AG10803 (cell line): ENCODE data around the gene VEGFB.
A peak's percentile ranks its signal among the peaks of the same experiment; 100 is the strongest.

ENCODE experiments used
- DNase-seq: peaks from one replicate; pipeline ENCODE4 v3.0.0; 2010; ENCODE audit warnings: low read depth
- H3K4me3 ChIP-seq: 2 replicates; pipeline ENCODE4 v1.5.1; 2011; ENCODE audit warnings: mild to moderate bottlenecking, low read length, control low read depth
- CTCF ChIP-seq: conservative IDR thresholded peaks from 2 replicates; pipeline ENCODE4 v1.5.1; 2011; ENCODE audit warnings: mild to moderate bottlenecking, low read length, control low read depth, inconsistent platforms

Gene VEGFB

GRCh38 chr11:64264371-64264852 lies 30.0 kb downstream of the VEGFB start:
- TF ChIP-seq CTCF, result no peak
- DNase-seq, result no peak
- H3K4me3 ChIP-seq, result no peak overlapping the region

GRCh38 chr11:64265176-64266160 lies 31.1 kb downstream of the VEGFB start:
- TF ChIP-seq CTCF, result no peak
- no peak for DNase-seq
- H3K4me3 ChIP-seq, result no peak overlapping the region

GRCh38 chr11:64266339-64266738 lies 32.0 kb downstream of the VEGFB start:
- no peak overlapping the region for H3K4me3 ChIP-seq
- DNase-seq, result no peak
- no peak for TF ChIP-seq CTCF

GRCh38 chr11:64267207-64267945 lies 33.0 kb downstream of the VEGFB start:
- no peak for DNase-seq
- no peak for TF ChIP-seq CTCF
- no peak overlapping the region for H3K4me3 ChIP-seq

GRCh38 chr11:64268025-64268892 lies 33.9 kb downstream of the VEGFB start:
- peak overlapping the region; percentile 71 for H3K4me3 ChIP-seq
- TF ChIP-seq CTCF, result no peak
- DNase-seq, result peak; percentile 47

- no peak for TF ChIP-seq CTCF
- peak; percentile 51 for DNase-seq
- peak overlapping the region; percentile 71 for H3K4me3 ChIP-seq
Observed at GRCh38 chr11:64268893-64269539, 34.6 kb downstream of the VEGFB start.
